HEK293T (cell line): Measurements from ENCODE around the gene ATG13.

Source experiments
- ARNT ChIP-seq: fragments of 450-650 bp; IDR thresholded peaks from 2 replicates; pipeline ENCODE4 v1.6.1; 2017; ENCODE audit warnings: mild to moderate bottlenecking
- CTBP1 ChIP-seq: fragments of 450-650 bp; IDR thresholded peaks from 2 replicates; pipeline ENCODE4 v1.6.1; 2016; ENCODE audit warnings: borderline replicate concordance
- FOXA1 ChIP-seq: fragments of 450-650 bp; IDR thresholded peaks from 2 replicates; pipeline ENCODE4 v1.6.1; 2016; ENCODE audit warnings: mild to moderate bottlenecking
- FOXM1 ChIP-seq: fragments of 450-650 bp; IDR thresholded peaks from 2 replicates; pipeline ENCODE4 v1.6.1; 2017; ENCODE audit warnings: mild to moderate bottlenecking, borderline replicate concordance
- L3MBTL2 ChIP-seq: fragments of 450-650 bp; conservative IDR thresholded peaks from 2 replicates; pipeline ENCODE4 v1.6.1; 2016; ENCODE audit warnings: mild to moderate bottlenecking
- NFRKB ChIP-seq: fragments of 450-650 bp; IDR thresholded peaks from 2 replicates; pipeline ENCODE4 v1.6.1; 2016; ENCODE audit warnings: mild to moderate bottlenecking, moderate library complexity
- SUZ12 ChIP-seq: fragments of 450-650 bp; IDR thresholded peaks from 2 replicates; pipeline ENCODE4 v1.6.1; 2016; ENCODE audit warnings: mild to moderate bottlenecking
- ZNF384 ChIP-seq: fragments of 450-650 bp; IDR thresholded peaks from 2 replicates; pipeline ENCODE4 v1.6.1; 2016

GRCh38 chr11:46665356-46665755 lies 48.0 kb downstream of the ATG13 start:
- TF ChIP-seq FOXM1 = no peak
- TF ChIP-seq ARNT = no peak
- TF ChIP-seq SUZ12 = no peak
- TF ChIP-seq FOXA1 = no peak
- no peak for TF ChIP-seq CTBP1
- TF ChIP-seq ZNF384 = no peak
- TF ChIP-seq NFRKB = no peak
- TF ChIP-seq L3MBTL2 = no peak
